ENCODE measurements around the gene TRIL.

TRIL gene

DNA sequence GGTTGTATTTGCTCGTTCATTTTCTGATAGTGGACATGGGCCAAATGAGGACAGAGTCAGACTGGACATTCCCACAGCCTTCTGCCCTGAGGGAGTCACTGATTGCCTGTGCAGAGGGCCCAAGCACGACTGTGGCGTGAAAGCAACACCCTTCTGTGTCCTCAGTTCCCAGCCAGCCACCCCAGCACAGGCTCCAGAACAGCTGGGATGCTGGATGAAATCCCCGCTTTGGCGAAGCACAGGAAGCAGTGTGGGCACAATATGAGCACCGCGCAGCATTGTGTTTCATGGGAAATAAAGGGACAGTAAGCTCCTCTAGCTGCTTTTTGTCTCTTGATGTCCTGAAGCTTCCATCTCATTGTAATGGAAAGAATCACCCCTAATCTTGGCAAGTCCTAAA lies 20.5 kb downstream of the TRIL start:
- no peak for DNase-seq

DNA sequence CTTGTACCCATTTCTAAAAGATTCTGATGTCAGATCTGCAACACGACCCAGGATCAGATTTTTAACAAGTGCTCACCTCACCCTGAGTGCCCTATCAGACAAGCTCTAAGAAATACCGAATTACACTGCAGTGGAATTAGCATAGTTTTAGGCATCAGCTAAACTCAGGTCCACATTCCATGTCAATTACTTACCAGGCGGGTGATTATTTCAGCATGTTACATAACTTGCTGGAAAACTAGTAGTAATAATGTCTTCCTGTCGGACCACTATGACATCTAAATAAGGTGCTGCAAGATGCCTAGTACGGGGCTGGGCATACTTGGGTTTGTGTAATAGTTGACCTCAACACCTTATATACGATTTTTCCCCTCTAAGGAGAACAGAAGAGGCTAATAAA lies 21.0 kb downstream of the TRIL start:
- no peak for DNase-seq

DNA sequence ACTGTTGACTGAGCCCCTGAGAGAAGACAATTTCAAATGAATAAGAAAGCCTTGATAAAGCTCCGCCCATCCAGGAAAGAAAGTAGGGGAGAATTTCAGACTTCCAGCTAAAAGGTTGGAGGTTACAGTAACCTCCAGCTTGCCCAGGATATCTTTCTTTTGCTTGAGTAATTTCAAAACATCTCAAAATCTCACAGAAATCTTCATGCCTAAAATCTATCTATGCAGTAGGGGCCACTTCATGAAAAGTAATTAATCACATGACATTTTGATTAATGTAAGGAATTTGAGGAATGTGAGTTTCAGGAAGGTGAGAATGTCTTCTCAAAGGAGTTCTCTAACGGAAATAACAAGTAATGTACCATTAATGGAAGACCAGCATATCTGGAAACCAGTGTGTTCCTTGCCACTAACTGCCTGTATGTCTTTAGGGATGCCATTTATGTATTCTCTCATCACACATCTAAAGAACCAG lies 24.2 kb downstream of the TRIL start:
- no peak for DNase-seq

DNA sequence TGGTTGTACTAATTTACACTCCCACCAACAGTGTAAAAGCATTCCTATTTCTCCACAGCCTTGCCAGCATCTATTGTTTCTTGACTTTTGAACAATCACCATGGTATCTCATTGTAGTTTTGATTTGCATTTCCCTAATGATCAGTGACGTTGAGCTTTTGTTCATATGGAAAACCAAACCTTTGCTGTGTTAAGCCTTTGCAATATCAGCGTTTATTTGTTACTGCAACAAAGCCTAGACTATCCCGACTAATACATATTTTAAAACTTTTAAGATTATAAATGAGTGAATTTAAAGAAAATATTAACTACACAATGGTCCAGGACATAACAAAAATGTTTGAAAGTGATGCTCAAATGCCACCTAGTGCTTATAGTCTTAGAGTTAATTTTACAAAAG lies 26.6 kb downstream of the TRIL start:
- DNase-seq = no peak

DNA sequence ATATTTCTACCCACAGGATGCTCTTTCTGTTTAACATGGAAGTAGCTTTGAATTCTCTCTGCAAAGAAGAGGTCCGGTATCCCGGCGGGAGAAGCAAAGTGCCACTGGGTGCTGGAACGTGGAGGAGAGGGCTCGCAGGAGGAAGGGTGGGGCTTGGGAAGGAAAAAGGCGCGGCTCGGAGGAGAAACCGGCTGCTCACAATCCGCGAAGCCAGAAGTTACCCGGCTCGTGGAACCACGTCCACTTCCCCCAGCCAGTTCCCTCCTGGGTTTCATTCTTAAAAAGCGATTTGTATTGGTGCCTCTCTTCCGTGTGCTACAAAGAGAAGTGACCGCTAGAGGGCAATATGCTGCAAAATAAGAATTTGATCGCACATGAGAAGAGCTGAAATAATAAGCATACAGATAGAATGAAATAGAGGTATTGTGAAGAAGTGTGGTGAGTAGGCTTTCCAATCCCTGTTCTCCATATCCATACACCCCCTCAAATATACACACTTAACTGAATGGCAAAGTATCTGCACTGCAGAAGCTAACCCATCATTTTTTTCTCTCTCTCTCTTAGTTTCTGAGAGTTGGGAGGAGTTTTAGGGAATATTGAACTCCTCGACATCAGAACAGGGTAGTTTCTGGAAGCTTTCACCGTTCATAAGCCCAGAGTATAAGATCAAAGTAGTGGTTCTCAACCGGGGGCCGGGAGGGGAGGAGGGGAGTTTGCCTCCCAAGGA lies 31.1 kb downstream of the TRIL start:
- peak; percentile 37 for DNase-seq

DNA sequence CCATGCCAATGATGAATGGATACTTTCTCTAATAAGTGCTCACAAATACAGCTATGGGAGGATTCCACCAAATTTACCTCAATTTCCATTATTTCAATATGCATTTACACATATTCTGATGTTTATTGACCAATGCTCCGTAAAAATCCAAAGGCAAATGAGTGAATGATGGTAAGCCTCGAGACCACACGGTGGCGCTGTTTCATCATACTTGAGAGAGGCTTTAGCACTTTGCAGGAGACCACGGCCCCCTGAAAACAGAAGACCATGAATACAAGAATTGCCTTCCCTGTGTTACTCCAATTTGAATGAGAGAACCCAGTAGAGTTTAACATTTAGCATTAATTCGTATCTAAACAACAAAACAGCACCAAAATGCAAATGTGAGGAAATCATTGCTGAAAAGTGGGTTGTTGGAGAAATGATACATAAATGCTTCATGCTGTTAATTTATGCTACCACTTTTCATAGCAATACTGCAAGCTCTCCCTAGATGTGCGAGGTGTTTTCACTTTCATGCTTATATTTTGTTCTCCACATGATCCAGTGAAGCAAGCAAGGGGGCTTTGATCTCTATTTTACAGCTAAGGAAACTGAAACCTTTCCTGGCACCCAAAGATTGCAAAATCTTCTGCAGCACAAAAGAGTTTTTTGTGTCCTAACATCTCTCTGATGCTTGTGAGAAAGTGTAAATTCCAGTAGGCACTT lies 35.4 kb downstream of the TRIL start:
- peak; percentile 59 for DNase-seq

DNA sequence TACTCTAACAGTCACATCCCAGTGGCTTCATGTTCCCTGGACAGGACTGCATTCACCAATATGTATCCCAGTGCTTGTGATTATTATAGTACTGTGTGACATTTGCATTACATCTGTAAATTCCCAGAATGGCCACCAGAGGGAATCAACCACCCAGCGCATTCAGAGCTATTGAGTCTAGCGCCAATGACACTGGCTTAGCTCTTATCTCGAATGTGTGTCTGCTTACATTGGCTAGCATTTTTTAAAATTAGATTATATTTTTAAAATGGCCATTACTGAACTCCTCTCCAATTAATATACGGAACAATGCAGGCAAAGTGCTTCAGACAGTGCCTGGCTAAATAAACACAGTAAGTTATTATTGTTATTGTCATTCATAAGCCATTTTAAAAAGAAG lies 36.3 kb downstream of the TRIL start:
- no peak for DNase-seq

DNA sequence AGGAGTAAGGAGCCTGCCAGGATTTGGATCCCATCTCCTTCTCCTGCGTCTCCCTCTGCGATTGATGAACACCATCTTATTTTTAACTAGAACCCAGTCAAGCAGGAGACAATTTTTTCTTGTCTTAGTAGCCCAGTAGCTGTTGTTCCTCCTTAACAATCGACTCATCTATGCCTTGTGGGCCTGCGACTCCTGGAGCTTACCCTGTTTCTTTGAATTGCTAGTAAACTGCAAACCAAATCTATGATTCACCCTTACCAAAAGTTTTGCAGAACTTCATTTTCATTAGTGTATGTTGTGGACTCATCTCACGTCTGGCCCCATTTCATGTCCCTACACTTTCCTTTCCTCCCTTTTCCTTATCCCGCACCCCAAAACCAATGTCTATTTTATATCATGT lies 37.7 kb downstream of the TRIL start:
- no peak for DNase-seq

DNA sequence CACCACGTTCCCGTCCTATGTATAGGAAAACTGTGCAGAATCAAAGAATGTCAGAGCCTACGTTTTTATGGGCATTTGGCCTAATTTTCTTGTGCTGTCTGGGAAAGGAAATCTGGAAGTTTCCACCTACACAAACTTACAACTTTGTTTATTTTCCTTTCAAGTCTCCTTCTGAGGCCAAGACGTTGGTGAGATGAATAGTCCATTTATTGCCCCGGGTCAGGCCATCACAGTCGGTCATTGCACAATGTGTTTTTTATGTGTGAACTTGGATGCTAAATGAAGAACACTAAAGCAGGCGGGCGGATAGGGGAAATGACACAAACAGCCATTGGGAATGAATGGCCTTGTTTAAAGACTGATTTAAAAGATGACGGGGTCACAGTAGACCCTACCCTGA lies 38.6 kb downstream of the TRIL start:
- no peak for DNase-seq

DNA sequence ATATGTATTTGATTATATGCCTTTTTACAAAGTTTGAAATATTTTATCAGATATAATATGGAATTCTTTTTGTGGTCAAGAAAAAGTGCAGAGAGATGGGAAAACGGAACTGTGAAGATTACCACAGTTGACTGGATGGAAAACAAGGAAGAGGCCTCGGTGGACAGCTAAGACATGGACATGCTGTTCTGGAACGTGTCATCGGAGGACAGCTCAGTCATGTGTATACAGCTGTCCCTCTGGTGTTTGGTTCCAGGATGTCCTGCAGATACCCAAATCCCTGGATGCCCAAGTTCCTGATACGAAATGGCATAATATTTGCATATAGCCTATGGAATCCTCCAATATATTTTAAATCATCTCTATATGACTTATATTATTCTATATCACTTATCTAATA lies 49.4 kb downstream of the TRIL start:
- no peak for DNase-seq

DNA sequence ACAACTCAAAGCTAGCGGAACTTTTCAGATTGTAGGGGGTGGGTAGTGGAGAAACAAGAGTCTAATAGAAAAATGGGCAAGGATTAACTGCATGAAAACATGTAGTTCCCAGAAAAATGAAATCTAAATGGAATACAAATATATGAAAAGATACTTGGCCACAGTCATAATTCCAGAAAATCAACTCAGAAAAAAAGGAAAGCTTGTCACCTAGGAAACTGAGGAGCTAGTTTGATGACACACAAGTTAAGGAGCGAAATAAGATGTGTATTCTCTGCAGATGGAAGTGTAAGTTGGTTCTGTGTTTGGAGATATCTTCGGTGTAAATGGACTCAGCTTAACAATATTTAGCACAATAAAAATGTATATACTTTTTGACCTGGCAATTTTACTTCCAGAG lies 52.7 kb downstream of the TRIL start:
- DNase-seq = no peak

DNA sequence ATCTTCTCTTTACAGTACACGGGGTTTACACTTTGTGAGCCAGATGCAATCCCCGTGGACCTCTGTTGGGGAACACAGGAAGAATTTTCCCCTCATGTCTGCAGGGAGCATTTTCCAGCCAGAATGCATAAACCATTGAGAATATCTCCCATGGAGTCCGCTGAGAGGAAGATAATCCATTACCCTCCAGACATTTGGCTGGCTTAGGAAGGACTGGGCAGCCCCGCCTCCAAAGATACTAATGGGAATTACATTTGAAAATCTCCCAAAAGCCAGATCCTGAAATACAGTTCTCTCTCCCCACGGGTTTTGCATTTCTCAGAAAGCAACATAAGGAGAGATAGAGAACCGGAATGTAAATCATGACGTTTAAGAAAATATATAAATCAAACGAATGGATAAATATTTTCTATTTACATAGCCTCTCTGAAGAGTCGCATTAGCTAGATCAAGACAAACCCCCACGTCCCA lies 53.5 kb downstream of the TRIL start:
- no peak for DNase-seq

DNA sequence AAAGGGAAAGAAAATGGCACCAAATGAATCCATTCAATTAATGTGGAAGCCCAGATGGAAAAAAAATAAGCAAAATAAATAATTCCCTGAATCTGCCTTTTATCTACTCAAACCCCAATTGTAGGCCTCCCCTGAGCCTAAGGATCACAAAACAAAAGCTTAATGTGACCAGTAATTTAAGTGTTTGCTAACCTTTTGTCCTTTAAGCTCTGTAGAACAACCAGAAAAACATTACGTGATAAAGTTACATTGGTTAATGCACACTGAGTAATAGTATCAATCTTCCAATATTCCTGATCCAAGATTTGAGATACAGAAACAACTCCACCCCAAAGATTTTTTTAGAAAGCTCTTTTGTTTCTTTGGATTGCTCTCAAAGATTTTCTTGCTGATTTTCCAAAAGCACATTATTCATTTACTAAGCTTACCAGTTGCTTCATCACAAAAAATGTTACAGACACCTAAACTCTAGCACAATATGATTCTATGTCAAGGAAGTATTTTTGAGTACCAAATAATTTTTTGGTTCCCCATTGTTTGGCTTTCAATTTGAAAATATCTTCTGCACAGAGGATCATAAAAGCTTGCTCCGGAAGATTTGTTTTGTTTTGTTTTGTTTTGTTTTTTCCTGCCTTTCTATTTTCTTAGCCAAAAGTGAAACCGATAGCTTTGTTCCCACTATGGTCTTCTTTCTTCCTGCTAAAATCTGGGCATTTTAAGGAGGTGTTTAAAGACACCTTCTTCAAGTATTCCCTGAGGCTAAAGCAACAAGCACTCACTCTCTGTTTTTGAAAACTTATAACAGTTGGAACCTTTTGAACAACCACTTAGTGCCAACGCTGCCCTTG lies 54.2 kb downstream of the TRIL start:
- no peak for DNase-seq

All from activated T-cell treated with anti-CD3 and anti-CD28 coated beads, Interleukin-2, amount 50 U/mL, for 1 hour (primary cell).